ENCODE measurements around the gene NRL.
"Not testable (repeated sequence)": the region's sequence is repeated elsewhere in the genome, so short reads cannot be mapped to it uniquely, and the experiment has no call there.

NRL gene

GRCh38 chr14:24058260-24058950, 56.3 kb downstream of the NRL start:
- intact Hi-C loops (cut with DNase I) = no loop called here
- DNase-seq = peak in 6 of 10 donors; percentile 54 to 95 (median 79)

GRCh38 chr14:24057867-24058259, 56.9 kb downstream of the NRL start:
- intact Hi-C loops (cut with DNase I) = no loop called here
- DNase-seq = peak in 1 of 10 donors; percentile 63

GRCh38 chr14:24057271-24057670, 57.5 kb downstream of the NRL start:
- peak in 1 of 10 donors; percentile 25 for DNase-seq
- intact Hi-C loops (cut with DNase I) = no loop called here

- DNase-seq = peak in 1 of 10 donors; percentile 78
- intact Hi-C loops (cut with DNase I) = no loop called here
Measured at GRCh38 chr14:24056800-24057184, 58.0 kb downstream of the NRL start.

- peak in 1 of 10 donors; percentile 75 for DNase-seq
- intact Hi-C loops (cut with DNase I) = no loop called here
Measured at GRCh38 chr14:24055971-24056799, 58.6 kb downstream of the NRL start.

GRCh38 chr14:24054646-24055045, 60.1 kb downstream of the NRL start:
- peak in 1 of 10 donors; percentile 57 for DNase-seq
- intact Hi-C loops (cut with DNase I) = loop anchor here (5.0 kb wide), 1 partner anchor 38 kb away; the partner anchor contains the start of gene PCK2

- DNase-seq = peak in 1 of 10 donors; percentile 69
Measured at GRCh38 chr14:24054324-24054641, 60.5 kb downstream of the NRL start.

GRCh38 chr14:24053548-24054323, 61.0 kb downstream of the NRL start:
- intact Hi-C loops (cut with DNase I) = loop anchor here (5.0 kb wide), 1 partner anchor 39 kb away; the partner anchor contains the start of gene PCK2
- DNase-seq = peak in 1 of 10 donors; percentile 64

More at GRCh38 chr14:24054324-24054641, 60.5 kb downstream of the NRL start:
- intact Hi-C loops (cut with DNase I) = loop anchor here (5.0 kb wide), 1 partner anchor 38 kb away; the partner anchor contains the start of gene PCK2

DNA sequence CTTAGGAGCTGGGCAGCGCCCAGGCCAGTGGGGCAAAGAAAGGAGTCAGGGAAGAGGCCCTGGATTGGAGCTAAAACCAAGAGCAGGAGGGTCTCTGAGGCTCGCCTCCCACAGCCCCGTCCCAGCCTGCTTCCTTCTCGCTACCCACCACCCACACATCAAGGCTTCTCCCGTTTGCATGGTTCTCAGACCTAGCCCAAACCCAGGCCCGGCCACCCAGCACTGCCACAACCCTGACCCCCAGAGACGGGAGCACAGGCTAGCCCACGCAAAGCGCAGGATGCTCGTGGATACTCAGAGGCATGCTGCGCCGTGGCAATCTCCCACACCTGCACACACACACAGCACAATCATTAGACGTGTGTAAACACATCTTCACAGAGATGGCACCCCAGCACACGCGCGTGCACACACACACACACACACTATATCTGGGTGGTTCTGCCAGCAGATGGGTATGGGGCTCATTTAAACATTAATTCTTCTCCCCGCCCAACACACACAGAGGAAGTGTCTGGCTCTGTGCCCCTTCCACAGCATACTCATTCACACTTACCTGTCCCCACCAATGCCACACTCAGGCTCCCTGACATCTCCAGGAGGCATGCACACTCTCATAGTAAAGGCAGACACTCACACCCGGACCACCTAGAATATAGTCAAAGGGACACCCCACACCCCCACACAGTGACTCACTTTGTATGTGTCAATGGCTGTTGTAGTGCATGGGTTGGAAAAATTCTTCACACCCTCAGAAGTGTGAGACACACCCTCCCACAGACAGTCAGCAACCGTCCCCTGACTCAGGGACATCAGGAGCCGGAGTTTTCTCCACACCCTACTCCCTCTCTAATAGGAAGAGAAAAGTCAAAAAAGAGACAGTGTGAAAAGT, 61.8 kb downstream of the NRL start:
- intact Hi-C loops (cut with DNase I) = loop anchor here (5.0 kb wide), 1 partner anchor 39 kb away; the partner anchor contains the start of gene PCK2
- peak in 3 of 10 donors; percentile 43 to 90 (median 43) for DNase-seq

DNA sequence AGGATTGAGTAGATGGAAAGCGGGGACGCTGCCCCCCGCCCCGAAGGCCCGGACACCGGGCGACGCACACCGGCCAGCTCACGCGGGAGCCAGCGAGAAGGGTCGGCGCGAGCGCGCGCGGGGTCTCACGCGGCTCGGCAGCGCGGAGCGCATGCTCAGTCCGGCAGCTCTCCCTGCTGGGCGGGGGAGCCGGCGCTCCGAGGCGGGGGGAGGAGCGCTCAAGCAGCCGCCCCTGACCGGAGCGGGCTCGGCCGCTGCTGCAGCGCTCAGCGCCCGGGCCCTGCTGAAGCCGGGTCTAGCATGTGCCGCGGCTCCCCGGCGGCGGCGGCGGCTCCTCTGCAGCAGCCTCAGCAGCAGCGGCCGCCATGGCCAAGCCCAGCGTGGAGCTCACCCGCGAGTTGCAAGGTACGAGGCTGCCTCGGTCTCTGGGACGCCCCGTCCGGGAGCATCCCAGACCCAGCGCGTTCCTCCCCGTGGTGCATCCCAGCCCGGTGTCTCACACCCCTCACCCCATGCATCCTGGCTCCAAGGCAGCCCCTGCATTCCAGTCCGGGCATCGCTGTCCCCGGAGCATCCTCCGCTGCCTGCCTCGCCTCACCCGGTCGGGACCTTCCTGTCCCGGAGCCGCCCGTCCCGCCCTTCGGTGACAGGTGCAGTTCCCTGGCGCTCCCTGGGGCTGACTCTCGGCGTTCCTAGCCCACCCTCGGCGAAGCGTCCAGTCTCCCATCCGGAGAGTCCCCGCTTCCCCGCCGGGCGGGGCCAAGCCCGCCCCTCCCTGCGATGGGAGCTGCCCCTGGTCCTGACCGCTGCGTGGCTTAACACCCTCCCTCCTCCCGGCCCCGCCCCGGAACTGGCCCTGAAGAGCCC, 62.7 kb downstream of the NRL start, which contains the start of gene CARMIL3:
Gene CARMIL3 (plus strand): TSS at position 221 of the 867 bp plus-strand sequence. CDS start 145 bp downstream, at position 366.
- intact Hi-C loops (cut with DNase I) = loop anchor here (5.0 kb wide), 1 partner anchor 40 kb away; the partner anchor contains the start of gene PCK2
- peak; percentile 52 to 97 (median 72) for DNase-seq

DNA sequence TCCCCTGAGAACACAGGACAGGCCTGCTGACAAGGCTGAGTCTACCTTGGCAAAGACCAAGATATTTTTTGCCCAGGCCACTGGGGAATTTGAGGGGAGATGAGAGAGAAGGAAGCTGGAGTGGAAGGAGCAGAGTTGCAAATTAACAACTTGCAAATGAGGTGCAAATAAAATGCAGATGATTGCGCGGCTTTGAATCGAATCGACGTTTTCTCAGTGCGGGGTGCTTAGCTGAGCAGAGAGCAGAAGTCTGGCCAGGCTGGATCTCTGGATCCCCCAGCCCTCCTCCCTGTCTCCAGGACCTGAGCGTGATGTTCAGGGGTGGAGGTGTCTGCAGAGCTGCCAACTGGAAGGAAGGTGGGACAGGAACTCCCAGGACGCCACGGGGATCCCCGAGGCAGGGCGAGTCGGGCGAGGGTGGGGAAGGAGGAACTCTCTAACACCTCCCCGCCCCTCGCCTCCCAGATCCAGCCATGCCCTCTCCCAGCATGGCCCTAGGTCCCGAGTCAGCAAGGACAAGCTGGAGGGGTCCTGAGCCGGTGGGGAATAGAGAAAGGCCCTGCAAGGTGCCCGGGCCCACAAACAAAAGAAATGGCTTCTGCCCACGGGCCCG, 63.5 kb downstream of the NRL start:
- DNase-seq = peak in 3 of 10 donors; percentile 30 to 88 (median 86)
- intact Hi-C loops (cut with DNase I) = loop anchor here (5.0 kb wide), 1 partner anchor 41 kb away; the partner anchor contains the start of gene PCK2

- intact Hi-C loops (cut with DNase I) = loop anchor here (5.0 kb wide), 1 partner anchor 42 kb away; the partner anchor contains the start of gene PCK2
- not testable (repeated sequence) for DNase-seq
Measured at GRCh38 chr14:24050753-24051152, 64.0 kb downstream of the NRL start.

GRCh38 chr14:24049002-24049401, 65.7 kb downstream of the NRL start:
- DNase-seq; intact Hi-C loops (cut with DNase I): not testable (repeated sequence)

GRCh38 chr14:24042746-24043145, 72.0 kb downstream of the NRL start:
- no peak for DNase-seq
- intact Hi-C loops (cut with DNase I) = no loop called here

- DNase-seq = no peak
- intact Hi-C loops (cut with DNase I) = no loop called here
Measured at GRCh38 chr14:24040692-24041091, 74.1 kb downstream of the NRL start.

- intact Hi-C loops (cut with DNase I) = no loop called here
- no peak for DNase-seq
Measured at GRCh38 chr14:24038686-24039085, 76.1 kb downstream of the NRL start.

GRCh38 chr14:24037658-24038037, 77.1 kb downstream of the NRL start:
- intact Hi-C loops (cut with DNase I) = no loop called here

More at GRCh38 chr14:24037658-24038037, 77.1 kb downstream of the NRL start:
- DNase-seq = no peak
